GM23338 (cell line): ENCODE results near the gene UBAP2. TPM values are rescaled to one million over a fixed set of nuclear protein-coding genes. Genes with fewer than 3 reads are reported as not detected.

Experiments
- ATAC-seq: fragments of 200-7000 bp; cut with Tn5 transposase; 3 replicates; pipeline ENCODE4 v1.9.1; 2020
- DNase-seq: peaks from one replicate; pipeline ENCODE4 v3.0.0-alpha.2; 2015; ENCODE audit warnings: low spot score
- H2AFZ ChIP-seq: fragments of 200-600 bp; sonication (generic); 2 replicates; pipeline ENCODE4 v1.8.0; 2016; ENCODE audit warnings: antibody characterized with exemption, mild to moderate bottlenecking, moderate library complexity
- H3F3A ChIP-seq: fragments of 200-600 bp; sonication (generic); replicated peaks from 2 replicates; pipeline ENCODE4 v1.8.0; 2017; ENCODE audit warnings: antibody characterized with exemption, mixed run types, low read depth
- H3K27ac ChIP-seq: fragments of 200-600 bp; sonication (generic); 2 replicates; pipeline ENCODE4 v1.6.1; 2016; ENCODE audit warnings: low read depth
- H3K27me3 ChIP-seq: fragments of 200-600 bp; sonication (generic); 2 replicates; pipeline ENCODE4 v1.8.0; 2016; ENCODE audit warnings: mild to moderate bottlenecking, mixed run types, moderate library complexity; ENCODE audit not compliant: insufficient read depth
- H3K36me3 ChIP-seq: fragments of 200-600 bp; sonication (generic); 2 replicates; pipeline ENCODE4 v1.8.0; 2016; ENCODE audit warnings: mild to moderate bottlenecking; ENCODE audit not compliant: insufficient read depth
- H3K4me1 ChIP-seq: fragments of 200-600 bp; sonication (generic); 2 replicates; pipeline ENCODE4 v1.8.0; 2016; ENCODE audit warnings: mild to moderate bottlenecking, moderate library complexity; ENCODE audit not compliant: insufficient read depth
- H3K4me2 ChIP-seq: fragments of 200-600 bp; sonication (generic); 2 replicates; pipeline ENCODE4 v1.7.1; 2017; ENCODE audit warnings: mixed run types
- H3K4me3 ChIP-seq: fragments of 200-600 bp; sonication (generic); 2 replicates; pipeline ENCODE4 v1.6.1; 2016; ENCODE audit warnings: mixed run types
- H3K79me2 ChIP-seq: fragments of 200-600 bp; sonication (generic); replicated peaks from 2 replicates; pipeline ENCODE4 v1.8.0; 2017; ENCODE audit warnings: mild to moderate bottlenecking; ENCODE audit not compliant: insufficient read depth
- H3K9me2 ChIP-seq: fragments of 200-600 bp; sonication (generic); 2 replicates; pipeline ENCODE4 v1.8.0; 2017; ENCODE audit not compliant: insufficient read depth
- H4K20me1 ChIP-seq: fragments of 200-600 bp; sonication (generic); replicated peaks from 2 replicates; pipeline ENCODE4 v1.8.0; 2017; ENCODE audit warnings: mild to moderate bottlenecking; ENCODE audit not compliant: insufficient read depth
- H3K27ac Mint-ChIP-seq: 2 replicates; pipeline ENCODE4 v1.8.0; 2020; ENCODE audit warnings: inconsistent platforms, mild to moderate bottlenecking, moderate library complexity, mixed read lengths
- H3K27me3 Mint-ChIP-seq: 3 replicates; pipeline ENCODE4 v1.8.0; 2022; ENCODE audit warnings: low read depth, mild to moderate bottlenecking, moderate library complexity, mixed read lengths, inconsistent platforms; ENCODE audit not compliant: insufficient read depth, poor library complexity
- H3K36me3 Mint-ChIP-seq: 3 replicates; pipeline ENCODE4 v1.8.0; 2021; ENCODE audit warnings: low read depth, mild to moderate bottlenecking, inconsistent platforms, moderate library complexity, mixed read lengths
- H3K4me1 Mint-ChIP-seq: 3 replicates; pipeline ENCODE4 v1.8.0; 2020; ENCODE audit warnings: mild to moderate bottlenecking, inconsistent platforms, mixed read lengths
- H3K4me3 Mint-ChIP-seq: 3 replicates; pipeline ENCODE4 v1.8.0; 2021; ENCODE audit warnings: moderate library complexity, mild to moderate bottlenecking, inconsistent platforms, mixed read lengths
- H3K9me3 Mint-ChIP-seq: 3 replicates; pipeline ENCODE4 v1.8.0; 2020; ENCODE audit warnings: moderate library complexity, mild to moderate bottlenecking, inconsistent platforms, mixed read lengths
- CREB1 ChIP-seq: fragments of 250-450 bp; sonication (Bioruptor Pico); IDR thresholded peaks from 2 replicates; pipeline ENCODE4 v1.5.0; 2020; ENCODE audit warnings: low read depth, mild to moderate bottlenecking, moderate library complexity
- EZH2phosphoT487 ChIP-seq: fragments of 200-600 bp; sonication (generic); IDR thresholded peaks from one replicate; pipeline ENCODE4 v1.8.1; 2018; ENCODE audit warnings: antibody characterized with exemption; ENCODE audit not compliant: unreplicated experiment
- NANOG ChIP-seq: IDR thresholded peaks from 2 replicates; pipeline ENCODE4 v1.6.1; 2016; ENCODE audit warnings: antibody characterized with exemption, borderline replicate concordance
- STAT1 ChIP-seq: IDR thresholded peaks from one replicate; pipeline ENCODE4 v1.6.1; 2016; ENCODE audit warnings: antibody characterized with exemption; ENCODE audit not compliant: unreplicated experiment
- polyA plus RNA-seq: library from polyadenylated mRNA; unstranded; fragments of >200 nt; fragmentation: Nextera tagmentation; extraction: Ambion mirVana; gene quantifications from 2 replicates; pipeline ENCODE4 v1.2.1, GENCODE V29; 2016
- total RNA-seq: library from RNA; depleted of rRNA; stranded (reverse); fragments of >200 nt; shearing (Covaris generic); gene quantifications from 2 replicates; pipeline ENCODE4 v1.2.3, GENCODE V29; 2014
- TF ChIP-seq, protein P1 (sequence below): fragments of 250-450 bp; sonication (Bioruptor Pico); IDR thresholded peaks from 2 replicates; pipeline ENCODE4 v1.5.0; 2020; ENCODE audit warnings: mild to moderate bottlenecking, moderate library complexity
- TF ChIP-seq, protein P2 (sequence below), 2 experiments: fragments of 200-600 bp in 1 of 2; sonication (generic) in 1 of 2; conservative IDR thresholded peaks; 2 replicates each; pipeline versions ENCODE4 v1.5.1 to v1.6.1; 2016 to 2017; ENCODE audit warnings: antibody characterized with exemption in 2 of 2, low read depth in 2 of 2, mild to moderate bottlenecking in 2 of 2, moderate library complexity in 1 of 2

The UBAP2 gene
- total and polyA plus RNA-seq, 2 experiments from 2014 or later = 47.4 to 56.4 TPM

- TF ChIP-seq, protein P1, sequence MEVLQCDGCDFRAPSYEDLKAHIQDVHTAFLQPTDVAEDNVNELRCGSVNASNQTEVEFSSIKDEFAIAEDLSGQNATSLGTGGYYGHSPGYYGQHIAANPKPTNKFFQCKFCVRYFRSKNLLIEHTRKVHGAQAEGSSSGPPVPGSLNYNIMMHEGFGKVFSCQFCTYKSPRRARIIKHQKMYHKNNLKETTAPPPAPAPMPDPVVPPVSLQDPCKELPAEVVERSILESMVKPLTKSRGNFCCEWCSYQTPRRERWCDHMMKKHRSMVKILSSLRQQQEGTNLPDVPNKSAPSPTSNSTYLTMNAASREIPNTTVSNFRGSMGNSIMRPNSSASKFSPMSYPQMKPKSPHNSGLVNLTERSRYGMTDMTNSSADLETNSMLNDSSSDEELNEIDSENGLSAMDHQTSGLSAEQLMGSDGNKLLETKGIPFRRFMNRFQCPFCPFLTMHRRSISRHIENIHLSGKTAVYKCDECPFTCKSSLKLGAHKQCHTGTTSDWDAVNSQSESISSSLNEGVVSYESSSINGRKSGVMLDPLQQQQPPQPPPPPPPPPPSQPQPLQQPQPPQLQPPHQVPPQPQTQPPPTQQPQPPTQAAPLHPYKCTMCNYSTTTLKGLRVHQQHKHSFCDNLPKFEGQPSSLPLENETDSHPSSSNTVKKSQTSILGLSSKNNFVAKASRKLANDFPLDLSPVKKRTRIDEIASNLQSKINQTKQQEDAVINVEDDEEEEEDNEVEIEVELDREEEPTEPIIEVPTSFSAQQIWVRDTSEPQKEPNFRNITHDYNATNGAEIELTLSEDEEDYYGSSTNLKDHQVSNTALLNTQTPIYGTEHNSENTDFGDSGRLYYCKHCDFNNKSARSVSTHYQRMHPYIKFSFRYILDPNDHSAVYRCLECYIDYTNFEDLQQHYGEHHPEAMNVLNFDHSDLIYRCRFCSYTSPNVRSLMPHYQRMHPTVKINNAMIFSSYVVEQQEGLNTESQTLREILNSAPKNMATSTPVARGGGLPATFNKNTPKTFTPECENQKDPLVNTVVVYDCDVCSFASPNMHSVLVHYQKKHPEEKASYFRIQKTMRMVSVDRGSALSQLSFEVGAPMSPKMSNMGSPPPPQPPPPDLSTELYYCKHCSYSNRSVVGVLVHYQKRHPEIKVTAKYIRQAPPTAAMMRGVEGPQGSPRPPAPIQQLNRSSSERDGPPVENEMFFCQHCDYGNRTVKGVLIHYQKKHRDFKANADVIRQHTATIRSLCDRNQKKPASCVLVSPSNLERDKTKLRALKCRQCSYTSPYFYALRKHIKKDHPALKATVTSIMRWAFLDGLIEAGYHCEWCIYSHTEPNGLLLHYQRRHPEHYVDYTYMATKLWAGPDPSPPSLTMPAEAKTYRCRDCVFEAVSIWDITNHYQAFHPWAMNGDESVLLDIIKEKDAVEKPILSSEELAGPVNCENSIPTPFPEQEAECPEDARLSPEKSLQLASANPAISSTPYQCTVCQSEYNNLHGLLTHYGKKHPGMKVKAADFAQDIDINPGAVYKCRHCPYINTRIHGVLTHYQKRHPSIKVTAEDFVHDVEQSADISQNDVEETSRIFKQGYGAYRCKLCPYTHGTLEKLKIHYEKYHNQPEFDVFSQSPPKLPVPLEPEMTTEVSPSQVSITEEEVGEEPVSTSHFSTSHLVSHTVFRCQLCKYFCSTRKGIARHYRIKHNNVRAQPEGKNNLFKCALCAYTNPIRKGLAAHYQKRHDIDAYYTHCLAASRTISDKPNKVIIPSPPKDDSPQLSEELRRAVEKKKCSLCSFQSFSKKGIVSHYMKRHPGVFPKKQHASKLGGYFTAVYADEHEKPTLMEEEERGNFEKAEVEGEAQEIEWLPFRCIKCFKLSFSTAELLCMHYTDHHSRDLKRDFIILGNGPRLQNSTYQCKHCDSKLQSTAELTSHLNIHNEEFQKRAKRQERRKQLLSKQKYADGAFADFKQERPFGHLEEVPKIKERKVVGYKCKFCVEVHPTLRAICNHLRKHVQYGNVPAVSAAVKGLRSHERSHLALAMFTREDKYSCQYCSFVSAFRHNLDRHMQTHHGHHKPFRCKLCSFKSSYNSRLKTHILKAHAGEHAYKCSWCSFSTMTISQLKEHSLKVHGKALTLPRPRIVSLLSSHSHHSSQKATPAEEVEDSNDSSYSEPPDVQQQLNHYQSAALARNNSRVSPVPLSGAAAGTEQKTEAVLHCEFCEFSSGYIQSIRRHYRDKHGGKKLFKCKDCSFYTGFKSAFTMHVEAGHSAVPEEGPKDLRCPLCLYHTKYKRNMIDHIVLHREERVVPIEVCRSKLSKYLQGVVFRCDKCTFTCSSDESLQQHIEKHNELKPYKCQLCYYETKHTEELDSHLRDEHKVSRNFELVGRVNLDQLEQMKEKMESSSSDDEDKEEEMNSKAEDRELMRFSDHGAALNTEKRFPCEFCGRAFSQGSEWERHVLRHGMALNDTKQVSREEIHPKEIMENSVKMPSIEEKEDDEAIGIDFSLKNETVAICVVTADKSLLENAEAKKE (CRISPR knock-in tag) = no peak
These were observed 49.6 kb upstream of the UBAP2 start (continued) for GRCh38 chr9:34098307-34098706.

DNA sequence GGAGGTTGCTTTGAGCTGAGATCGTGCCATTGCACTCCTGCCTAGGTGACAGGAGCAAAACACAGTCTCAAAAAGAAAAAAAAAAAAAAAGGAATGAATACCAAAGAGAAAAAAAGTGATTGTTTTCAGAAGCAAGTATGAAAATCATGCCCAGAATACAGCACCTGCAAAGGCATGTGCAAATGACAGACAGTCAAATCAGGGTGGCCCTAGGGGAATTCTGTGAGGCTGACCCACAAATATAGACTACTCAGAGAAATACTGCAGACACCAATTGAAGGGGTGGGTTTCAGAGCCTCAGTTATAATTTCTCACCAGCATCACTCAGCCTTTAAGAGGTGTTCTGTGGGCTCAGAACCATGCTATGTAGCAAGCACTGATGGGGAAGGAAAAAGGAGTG lies 49.2 kb upstream of the UBAP2 start:
- peaks cover 45% of the 10 kb centered on the region for H3K36me3 Mint-ChIP-seq
- H3K27me3 ChIP-seq = no peaks in the 10 kb centered on the region
- no peaks in the 10 kb centered on the region for H3K4me1 ChIP-seq
- peaks cover 5% of the 10 kb centered on the region for H3K27me3 Mint-ChIP-seq
- no peak overlapping the region for H3K27ac ChIP-seq
- H2AFZ ChIP-seq = no peak overlapping the region
- H3F3A ChIP-seq = no peaks in the 10 kb centered on the region
- no peaks in the 10 kb centered on the region for H3K9me3 Mint-ChIP-seq
- no peak overlapping the region for H3K4me2 ChIP-seq
- no peak overlapping the region for H3K27ac Mint-ChIP-seq
- no peak overlapping the region for H3K4me3 ChIP-seq
- H3K36me3 ChIP-seq = peaks cover 27% of the 10 kb centered on the region
- H3K79me2 ChIP-seq = no peaks in the 10 kb centered on the region
- DNase-seq (no peak), ATAC-seq (no peak)
- H3K4me3 Mint-ChIP-seq = no peak overlapping the region
- H4K20me1 ChIP-seq = no peaks in the 10 kb centered on the region; the same call in 1 of the 2 replicates
- H3K4me1 Mint-ChIP-seq = no peaks in the 10 kb centered on the region
- no peaks in the 10 kb centered on the region for H3K9me2 ChIP-seq
- TF ChIP-seq, protein P1 (CRISPR knock-in tag) = no peak
- no peak for TF ChIP-seq STAT1
- no peak for TF ChIP-seq EZH2phosphoT487
- no peak for TF ChIP-seq CREB1 (CRISPR knock-in tag)
- TF ChIP-seq NANOG = no peak
- TF ChIP-seq, protein P2, sequence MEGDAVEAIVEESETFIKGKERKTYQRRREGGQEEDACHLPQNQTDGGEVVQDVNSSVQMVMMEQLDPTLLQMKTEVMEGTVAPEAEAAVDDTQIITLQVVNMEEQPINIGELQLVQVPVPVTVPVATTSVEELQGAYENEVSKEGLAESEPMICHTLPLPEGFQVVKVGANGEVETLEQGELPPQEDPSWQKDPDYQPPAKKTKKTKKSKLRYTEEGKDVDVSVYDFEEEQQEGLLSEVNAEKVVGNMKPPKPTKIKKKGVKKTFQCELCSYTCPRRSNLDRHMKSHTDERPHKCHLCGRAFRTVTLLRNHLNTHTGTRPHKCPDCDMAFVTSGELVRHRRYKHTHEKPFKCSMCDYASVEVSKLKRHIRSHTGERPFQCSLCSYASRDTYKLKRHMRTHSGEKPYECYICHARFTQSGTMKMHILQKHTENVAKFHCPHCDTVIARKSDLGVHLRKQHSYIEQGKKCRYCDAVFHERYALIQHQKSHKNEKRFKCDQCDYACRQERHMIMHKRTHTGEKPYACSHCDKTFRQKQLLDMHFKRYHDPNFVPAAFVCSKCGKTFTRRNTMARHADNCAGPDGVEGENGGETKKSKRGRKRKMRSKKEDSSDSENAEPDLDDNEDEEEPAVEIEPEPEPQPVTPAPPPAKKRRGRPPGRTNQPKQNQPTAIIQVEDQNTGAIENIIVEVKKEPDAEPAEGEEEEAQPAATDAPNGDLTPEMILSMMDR (conservative IDR thresholded peaks at IDR 0.05; ENCODE audit: low read depth in 2 of 2) = no peak
